COLO829 (cell line): ENCODE data around the gene DTNA.
A peak's percentile ranks its signal among the peaks of the same experiment; 100 is the strongest.
"Not testable (repeated sequence)": the region's sequence is repeated elsewhere in the genome, so short reads cannot be mapped to it uniquely, and the experiment has no call there.

Experiments
- DNase-seq: peaks from one replicate; pipeline ENCODE4 v3.0.0; 2012; ENCODE audit warnings: low spot score

DTNA gene

DNA sequence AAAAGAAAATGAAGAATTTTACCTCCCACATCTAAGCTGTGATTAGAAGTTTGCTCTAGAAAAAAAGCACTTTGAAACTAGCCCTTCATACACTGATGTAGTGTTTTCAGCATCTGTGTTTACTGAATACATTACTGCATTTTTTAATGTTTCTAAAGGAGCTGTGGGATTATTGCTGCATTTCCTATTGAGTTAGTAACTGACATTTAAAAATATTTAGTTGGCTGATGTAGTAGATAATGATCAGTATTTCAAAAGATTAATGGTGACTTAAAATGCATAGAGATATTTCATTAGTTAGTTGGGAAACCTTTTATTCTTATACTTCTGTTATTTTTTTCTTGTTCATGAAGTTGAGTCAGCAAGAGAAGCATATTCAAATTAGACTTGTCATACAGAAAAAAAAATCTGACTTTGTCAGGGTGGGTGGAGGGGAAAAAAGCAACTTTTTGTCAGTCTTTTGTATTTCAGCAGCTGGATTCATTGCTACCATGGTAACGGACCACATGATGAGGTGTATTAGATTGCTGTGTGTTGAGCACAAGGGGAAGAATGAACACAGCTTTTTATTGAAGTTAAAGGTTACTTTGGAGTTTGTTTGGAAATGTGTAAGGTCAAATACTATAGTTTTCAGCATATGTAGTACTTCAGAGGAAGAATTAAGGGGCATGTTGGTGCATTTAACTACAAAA is at the start of gene DTNA:
DTNA (plus strand) TSS at position 549 of the 692 bp plus-strand sequence. CDS start 45,679 bp downstream, outside the sequence.
- peak; percentile 60 for DNase-seq

DNA sequence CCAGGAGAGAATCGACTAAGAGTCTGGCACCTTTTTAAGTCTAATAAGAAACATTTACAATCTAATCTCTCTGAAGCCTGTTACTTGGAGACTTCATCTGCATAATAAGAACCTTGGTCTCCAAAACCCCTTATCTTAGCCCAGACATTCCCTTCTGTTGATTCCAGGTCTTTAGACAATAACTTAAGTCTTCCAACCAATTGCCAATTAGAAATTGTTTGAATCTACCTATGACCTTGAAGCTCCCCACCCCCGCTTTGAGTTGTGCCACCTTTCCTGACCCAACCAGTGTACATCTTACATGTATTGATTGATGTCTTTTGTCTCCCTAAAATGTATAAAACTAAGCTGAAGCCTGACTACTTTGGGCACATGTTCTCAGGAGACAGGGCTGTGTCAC is 49.5 kb upstream of the DTNA start:
- DNase-seq = no peak

DNA sequence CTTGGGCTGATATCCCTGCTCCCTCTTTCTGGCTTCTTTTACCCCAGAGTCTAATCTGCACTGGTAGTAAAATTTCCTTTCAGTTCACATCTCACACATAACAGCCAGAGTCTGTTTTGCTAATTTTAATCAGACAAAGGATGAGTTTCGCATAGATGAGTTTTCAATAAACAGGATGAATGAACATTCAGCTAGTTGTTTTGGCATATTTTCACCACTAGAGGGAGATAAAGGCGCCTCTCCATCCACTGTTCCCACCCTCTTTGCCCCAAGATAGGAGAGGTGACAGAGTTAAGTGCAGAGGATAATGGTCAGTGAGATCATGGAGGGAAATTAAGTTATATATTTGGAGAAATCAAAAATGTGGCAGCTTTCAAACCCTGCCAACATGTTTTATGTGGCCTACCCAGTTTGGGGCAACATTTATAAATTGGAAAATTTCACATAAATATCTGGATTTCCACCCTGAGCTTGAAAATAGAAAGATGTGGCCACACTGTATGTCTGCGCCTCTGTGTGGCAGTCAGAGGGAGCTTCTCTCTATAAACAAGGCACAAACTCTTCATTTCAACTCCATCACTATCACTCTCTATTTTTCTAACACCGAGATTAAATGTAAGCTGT is 48.5 kb upstream of the DTNA start:
- DNase-seq = peak; percentile 54

DNA sequence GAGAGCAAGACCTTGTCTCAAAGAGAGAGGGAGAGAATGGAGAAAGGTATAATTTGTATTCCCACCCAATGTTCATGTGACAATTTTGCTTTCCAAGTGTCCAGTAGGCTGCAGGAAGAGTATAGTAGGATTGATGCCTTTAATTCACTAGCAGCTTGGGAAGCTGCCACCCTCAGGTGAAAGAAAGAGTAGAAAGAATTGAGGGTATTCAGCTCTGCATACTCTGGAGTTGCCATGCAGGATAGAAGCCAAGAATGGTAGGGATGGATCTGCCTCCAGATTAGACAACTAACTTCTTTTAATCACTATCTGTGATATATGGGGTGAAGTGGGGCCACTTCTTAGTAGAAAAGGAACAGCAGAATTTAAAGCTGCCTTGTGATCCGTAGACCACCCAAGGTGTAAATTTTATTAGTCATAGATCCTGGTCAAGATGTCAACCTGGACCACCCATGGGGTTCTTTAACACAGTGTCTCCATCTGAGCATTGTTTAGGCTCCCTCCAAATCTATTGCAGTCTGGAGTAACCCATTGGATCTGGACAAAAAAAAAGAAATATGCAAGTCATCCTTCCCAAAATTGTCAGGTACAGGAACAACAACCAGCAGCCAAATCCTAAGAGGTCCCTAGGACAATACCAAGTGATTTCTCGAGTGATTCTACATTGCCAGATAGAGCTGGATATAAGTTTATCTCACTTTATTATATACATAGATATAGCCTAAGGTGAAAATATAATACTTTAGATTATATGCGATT is 33.1 kb upstream of the DTNA start:
- DNase-seq = no peak

DNA sequence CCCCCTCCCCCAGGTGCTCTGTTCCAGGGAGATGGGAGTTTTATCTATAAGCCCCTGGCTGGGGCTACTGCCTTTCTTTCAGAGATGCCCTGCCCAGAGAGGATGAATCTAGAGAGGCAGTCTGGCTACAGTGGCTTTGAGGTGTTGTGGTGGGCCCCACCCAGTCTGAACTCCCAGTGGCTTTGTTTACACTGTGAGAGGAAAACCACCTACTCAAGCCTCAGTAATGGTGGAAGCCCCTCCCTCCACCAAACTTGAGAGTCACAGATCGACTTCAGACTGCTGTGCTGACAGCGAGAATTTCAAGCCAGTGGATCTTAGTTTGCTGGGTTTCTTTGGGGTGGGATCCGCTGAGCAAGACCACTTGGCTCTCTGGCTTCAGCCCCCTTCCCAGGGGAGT is 20.3 kb upstream of the DTNA start:
- DNase-seq = not testable (repeated sequence)

DNA sequence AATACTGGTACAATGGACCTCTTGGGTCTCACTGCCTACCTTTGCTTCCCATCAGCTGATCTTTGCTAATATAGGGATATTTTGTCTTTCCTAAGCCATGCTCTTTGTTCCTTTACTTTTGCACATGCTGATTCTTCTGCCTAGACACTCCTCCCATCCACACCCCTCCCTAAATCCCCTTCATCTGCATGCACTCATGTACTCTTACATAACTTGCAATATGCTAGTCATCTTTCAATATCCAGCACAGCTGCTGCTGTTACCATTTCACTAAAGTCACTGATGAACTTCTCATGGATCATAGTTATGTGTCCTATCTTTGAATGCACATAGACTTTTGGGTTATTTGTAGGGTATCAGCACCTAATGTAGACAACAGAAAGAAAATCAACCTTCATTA is 18.5 kb upstream of the DTNA start:
- DNase-seq = no peak

DNA sequence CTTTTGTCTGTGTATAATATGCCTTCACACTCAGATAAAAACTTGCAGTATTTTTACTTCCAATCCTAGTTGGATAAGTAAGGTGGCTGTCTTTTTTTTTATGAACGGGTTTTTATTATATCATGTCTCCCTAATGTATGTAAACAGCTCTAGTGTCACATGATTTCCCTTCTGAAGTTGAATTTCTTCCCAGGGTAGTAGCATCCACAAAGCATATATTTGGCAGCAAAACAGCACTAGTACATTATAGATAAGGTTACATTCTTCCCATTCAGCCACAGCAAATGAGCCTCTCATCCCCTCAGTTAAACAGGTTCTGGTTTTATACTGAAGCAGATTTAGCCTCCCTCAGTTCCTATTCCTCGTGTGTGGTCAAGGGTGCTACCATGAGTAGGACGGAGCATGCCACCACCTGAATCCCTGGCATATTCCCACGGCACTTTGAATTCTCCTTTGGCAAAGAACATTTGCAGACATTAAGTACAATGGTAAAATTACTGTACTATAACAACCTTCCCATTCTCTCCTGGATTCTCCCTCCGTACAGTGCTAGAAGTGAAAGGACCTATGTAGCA is 15.4 kb upstream of the DTNA start:
- no peak for DNase-seq

DNA sequence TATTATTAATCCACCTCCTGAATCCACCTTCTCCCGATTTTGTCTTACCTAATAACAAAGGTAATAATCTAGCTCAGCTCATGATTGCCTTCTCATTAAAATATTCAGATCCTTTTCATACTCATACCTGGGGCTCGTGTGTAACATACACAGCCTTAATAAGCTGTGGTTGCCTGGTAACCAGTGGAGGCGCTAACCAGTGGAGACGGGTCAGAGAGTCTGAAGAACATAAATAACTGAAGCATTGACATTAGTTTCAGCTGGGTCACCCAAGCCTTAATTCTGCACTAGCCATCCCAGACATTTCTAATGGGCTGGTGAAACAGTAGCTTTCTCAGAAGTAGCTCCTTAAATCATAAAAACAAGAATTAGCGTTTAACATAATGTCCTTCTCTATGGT is 14.8 kb upstream of the DTNA start:
- DNase-seq = no peak

DNA sequence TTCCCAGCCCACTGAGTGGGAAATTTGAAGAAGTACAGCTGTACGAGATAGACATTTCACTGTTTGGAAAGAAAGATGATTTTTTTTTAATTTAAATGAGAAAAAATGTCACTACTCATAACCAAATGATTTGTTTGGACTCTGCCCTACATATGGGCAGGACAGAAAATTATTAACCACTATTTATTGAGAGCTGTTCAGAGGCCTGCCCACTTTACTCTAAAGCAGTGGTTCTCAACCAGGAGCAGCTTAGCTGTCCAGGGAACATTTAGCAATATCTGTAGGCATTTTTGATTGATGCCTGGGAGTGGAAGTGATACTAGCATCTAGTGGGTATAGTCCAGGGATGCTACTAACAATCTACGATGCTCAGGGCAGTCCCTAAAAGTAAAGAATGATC is 13.4 kb upstream of the DTNA start:
- no peak for DNase-seq

DNA sequence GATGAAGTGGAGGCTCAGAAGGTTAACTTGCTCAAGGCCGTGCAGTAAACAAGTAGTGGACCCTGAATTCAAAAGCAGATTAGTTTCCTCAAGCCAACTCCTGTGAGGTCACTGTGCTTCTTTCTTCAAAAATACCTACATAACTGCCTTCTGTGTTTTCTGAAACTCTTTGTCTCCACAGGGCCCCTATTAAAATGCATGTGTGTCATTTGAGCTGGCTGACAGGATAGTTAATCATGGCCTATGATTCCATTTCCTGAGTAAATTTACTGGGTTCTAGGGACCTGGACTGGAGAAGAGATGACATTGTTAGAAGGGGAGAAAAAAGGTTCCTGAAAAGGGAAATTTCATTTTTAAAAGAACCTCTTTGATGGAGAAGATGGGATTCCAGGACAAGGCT is 12.9 kb upstream of the DTNA start:
- DNase-seq = no peak

DNA sequence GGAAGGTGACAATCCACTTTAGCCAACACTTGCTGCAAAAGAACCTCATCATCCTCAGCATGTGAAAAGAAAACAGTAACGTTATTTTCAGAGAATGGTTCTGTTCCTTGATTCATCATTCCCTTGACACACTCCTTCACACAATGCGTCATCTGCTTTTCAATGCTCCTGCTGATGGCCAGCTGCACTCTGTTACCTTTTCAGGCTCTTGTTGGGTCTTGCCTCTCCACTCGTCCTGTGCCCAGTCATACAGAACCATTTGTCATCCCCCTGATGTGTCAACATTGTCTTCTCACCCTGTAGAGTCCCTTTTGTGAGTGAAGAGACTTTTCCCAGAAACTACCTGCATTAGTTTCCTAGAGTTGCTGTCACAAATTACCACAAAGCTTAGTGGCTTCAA is 12.2 kb upstream of the DTNA start:
- no peak for DNase-seq

DNA sequence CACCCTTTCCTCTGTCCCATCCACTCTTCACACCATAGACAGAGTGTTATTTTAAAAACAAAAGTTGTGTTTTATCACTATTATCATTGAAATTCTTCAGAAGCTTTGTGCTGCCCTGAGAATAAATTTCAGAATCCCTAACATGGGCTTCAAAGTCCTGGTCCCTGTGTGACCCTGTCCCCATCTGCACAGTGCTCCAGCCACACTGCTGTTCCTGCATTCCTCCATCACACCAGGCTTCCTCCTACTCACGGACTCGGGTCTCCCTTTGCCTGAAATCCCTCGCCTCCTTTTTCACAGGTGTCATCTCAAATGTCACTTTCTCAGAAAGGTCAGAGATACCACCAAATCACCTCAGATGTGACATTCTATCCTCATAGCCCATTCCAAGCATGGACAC is 8.2 kb upstream of the DTNA start:
- DNase-seq = no peak

DNA sequence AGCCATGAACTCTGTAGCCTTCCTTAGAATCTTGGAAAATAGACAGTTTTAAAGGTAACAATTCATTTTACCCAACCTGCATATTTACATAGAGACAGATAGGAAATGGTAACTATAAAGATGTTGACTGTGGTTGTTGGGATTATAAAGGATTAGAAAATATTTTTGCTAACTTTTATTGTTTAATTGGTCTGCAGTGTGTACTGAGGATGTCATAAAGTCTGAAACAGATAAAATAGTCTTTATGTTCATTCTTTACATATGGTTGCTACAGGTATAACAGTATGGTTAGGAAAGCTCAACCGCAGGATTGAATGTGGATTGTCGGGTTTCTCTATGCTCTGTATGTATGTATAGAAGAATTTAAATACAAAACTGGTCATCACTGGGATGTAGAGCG is 7.3 kb upstream of the DTNA start:
- DNase-seq = no peak

DNA sequence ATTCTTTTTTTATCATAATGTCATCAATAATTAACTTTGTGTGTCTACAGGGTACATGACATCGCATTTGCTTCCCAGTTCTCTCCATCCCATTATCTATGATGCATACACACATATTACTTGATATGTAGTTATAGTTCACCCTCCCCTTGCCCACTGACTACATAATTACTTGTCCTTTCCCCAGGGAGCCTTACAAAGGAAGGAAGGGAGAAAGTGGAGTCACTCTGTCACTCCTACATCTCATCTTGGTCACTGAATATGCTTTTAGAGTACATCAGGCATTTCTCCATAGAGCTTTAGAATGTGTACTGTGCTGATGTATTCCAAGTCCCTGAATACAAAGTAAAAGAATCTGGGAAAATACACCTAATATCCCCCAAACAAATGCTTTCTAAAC is 6.0 kb upstream of the DTNA start:
- no peak for DNase-seq

DNA sequence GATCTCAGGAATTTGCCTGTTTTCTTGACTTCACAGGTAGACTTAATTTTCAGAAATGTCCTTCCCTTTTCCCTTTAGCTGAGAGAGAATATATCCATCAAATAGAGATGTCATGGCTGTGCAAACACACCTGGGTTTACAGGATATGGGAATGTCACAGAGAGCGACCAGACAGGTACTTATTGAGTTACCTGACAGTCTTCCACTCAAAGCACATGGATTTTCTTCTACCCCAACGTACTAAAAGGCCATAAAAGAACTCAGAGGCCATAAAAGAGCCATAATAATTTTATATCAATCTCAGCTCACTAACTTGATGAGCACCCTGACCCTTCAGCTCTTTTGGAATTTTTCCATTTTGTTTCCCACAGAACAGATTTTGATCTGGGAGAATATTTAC is 5.3 kb upstream of the DTNA start:
- DNase-seq = no peak

DNA sequence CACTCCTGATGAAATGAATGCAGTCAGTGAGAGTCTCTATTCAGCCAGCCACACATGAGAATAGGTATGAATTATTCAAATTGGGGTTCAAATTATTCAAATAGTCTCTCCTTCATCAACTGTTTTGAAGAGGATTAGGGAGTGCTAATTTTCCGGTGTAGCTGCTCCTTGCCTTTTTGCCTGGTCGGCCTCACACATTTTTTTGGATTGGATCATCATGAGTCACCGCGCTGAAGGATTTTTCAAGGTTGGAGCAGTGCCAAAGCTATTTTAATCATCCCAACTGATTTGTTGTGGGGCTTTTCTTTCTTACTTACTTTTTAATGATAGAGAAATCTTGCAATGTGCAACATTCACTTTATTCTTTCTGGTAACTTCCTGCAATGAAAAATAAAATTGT is 2.4 kb upstream of the DTNA start:
- DNase-seq = peak; percentile 65

DNA sequence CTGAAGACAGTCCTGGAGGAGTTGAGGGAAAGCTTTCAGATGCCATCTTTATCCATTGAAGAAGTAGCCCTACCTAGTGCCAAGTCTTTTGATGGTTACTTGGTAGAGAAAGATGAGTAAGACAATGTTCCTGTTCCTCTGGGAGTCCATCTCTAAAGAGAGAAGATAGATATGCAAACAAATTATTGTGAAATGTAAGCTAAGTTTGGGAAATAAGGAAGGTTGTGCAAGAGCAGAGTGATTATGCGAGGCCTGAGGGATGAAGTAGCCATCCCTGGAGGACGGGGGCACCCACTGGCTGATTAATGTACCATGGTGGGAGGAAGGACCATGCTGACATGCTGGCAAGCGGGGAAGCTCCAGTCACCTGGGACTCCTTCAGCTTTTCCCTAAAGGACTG is 994 bp upstream of the DTNA start:
- DNase-seq = no peak

DNA sequence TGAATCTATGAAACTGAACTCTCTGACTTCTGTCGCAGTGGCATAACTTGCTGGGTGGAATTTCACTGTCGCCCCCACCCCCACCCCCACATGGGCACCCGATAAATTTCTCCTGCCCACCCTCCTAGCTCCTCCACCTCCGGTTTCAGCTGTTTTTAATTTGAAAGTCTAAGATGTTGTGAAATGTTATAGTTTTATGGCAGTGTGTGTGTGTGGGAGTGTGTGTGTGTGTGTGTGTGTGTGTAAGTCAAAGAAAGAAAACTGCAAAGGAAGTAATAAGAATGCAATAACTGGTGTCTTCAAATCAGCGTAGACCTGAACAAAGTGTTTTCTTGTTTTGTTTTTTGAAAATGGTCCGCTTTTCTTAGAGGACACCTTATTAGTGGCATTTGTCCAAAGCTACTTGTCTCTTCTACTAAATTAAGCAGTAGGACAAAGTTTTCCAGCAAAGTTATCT is 388 bp downstream of the DTNA start:
- DNase-seq = no peak

DNA sequence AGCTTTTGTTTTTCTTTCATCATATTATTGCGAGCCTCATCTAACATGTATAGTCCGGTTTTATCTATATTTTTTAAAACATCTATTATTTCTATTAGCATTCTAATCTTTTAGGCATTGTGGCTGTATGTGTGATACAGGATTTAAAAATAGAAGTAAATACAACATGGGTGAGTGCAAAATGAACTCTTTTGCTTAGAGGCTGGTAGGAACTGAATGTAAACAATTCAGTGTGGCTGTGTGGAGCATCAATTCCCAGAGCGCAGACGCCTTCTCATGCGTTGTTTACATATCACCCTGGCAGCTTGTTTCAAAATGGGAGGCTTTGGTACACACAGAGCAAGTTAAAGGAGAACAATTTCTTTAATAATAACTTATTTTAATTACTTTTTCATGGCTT is 836 bp downstream of the DTNA start:
- DNase-seq = peak; percentile 37

DNA sequence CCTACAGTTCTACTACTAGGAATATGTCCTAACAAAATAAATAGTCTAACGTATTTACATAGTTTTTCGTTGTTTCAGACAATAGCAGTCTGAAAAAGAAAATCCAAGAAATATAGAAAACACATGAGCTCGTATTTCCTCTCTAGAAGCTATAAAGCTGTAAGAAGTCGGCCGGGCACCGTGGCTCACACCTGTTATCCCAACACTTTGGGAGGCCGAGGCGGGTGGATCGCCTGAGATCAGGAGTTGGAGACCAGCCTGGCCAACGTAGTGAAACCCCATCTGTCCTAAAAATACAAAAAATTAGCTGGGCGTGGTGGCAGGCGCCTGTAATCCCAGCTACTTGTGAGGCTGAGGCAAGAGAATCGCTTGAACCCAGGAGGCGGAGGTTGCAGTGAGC is 6.0 kb downstream of the DTNA start:
- DNase-seq = not testable (repeated sequence)

DNA sequence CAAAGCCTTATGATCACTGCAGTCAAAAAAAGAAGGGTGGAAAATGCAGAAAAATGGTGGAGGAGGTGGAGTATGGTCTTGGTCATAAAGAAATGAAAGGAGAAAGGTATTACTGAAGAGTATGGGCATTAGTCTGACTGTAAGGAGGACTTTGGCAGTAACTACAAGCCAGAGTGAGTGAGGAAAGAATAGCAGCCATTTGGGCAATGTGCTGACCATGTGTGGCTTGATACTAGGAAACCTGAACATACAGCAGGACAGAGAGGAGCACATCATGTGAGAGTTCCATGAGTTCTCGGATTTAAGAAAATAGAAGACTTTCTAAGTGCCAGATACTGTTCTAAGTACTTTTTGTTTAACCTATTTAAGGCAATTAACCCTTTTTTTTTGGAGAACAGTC is 8.5 kb downstream of the DTNA start:
- no peak for DNase-seq

DNA sequence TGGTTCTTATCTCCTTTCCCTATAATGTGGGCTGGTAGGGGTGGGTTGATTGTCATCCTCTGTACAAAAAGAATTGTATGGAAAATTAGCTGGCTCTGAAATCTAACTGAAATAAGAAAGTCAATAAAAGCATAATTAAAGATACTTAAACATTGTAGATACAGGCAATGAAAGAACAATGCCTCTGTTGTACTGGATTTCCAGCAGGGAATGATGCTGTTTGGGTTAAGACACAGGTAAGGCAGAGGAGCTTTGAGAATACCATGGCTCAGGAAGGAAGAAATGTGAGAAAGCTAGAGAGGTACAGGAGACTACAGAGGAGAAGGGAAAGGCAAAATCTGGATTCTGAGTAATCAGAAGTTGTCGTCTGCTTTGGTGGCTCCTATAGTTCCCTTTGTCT is 10.1 kb downstream of the DTNA start:
- DNase-seq = no peak

DNA sequence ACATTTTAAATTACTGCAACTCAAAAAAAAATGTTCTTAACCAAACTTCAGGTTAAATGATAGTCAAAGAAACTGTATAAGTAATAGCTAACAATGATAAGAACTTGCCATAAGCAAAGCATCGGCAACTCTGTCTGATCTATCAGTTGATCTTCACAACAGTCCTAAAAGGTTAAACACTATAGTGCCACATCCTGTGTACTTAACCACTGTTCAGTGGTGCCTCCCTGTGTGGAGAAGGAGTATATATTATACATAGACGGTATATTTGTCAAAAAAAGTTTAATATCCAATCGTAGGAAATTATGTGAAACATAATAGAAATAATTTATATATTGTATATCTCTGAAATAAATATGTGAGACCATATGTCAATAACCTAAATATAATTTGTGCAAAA is 13.0 kb downstream of the DTNA start:
- no peak for DNase-seq
